NCI-H2107 treated with DMSO at 0.1 percent for 48 hours (cell line): Measurements from ENCODE around the gene TMEM140.
"Not testable (repeated sequence)": the region's sequence is repeated elsewhere in the genome, so short reads cannot be mapped to it uniquely, and the experiment has no call there.

Source experiments
- DNase-seq: peaks from one replicate; lab custom pipeline; 2025; ENCODE audit not compliant: unreplicated experiment; lab: John Stamatoyannopoulos, UW

TMEM140 gene

GRCh38 chr7:135211946-135212685, 64.2 kb downstream of the TMEM140 start:
- DNase-seq = not testable (repeated sequence)

- DNase-seq = no peak
These were observed 66.0 kb downstream of the TMEM140 start for GRCh38 chr7:135213831-135214230.

GRCh38 chr7:135215180-135215579, 67.3 kb downstream of the TMEM140 start:
- DNase-seq = no peak

GRCh38 chr7:135215698-135216097, 67.8 kb downstream of the TMEM140 start:
- no peak for DNase-seq
